ENCODE measurements around the gene RPP14.
A peak's percentile ranks its signal among the peaks of the same experiment; 100 is the strongest.

RPP14 gene

GRCh38 chr3:58291671-58292338, 14.2 kb upstream of the RPP14 start:
- no peak for DNase-seq

GRCh38 chr3:58292866-58293265, 13.2 kb upstream of the RPP14 start:
- DNase-seq: no peak

- DNase-seq: no peak
Measured at GRCh38 chr3:58293516-58293915, 12.5 kb upstream of the RPP14 start.

GRCh38 chr3:58296269-58296668, 9.8 kb upstream of the RPP14 start:
- no peak for DNase-seq

- no peak for DNase-seq
Measured at GRCh38 chr3:58296843-58297242, 9.2 kb upstream of the RPP14 start.

GRCh38 chr3:58298190-58298589, 7.9 kb upstream of the RPP14 start:
- no peak for DNase-seq

- DNase-seq: no peak
Measured at GRCh38 chr3:58299075-58299474, 7.0 kb upstream of the RPP14 start.

- no peak for DNase-seq
Measured at GRCh38 chr3:58299839-58300516, 6.1 kb upstream of the RPP14 start.

- DNase-seq: peak in 4 of 5 experiments; percentile 7 to 81 (median 32)
Measured at GRCh38 chr3:58307639-58308215, 1.7 kb downstream of the RPP14 start.

- no peak for DNase-seq
Measured at GRCh38 chr3:58308728-58309127, 2.7 kb downstream of the RPP14 start.

- no peak for DNase-seq
Measured at GRCh38 chr3:58317811-58318210, 11.8 kb downstream of the RPP14 start.

GRCh38 chr3:58321791-58322190, 15.7 kb downstream of the RPP14 start:
- DNase-seq: no peak

- DNase-seq: no peak
Measured at GRCh38 chr3:58322793-58323192, 16.7 kb downstream of the RPP14 start.

- DNase-seq: no peak
Measured at GRCh38 chr3:58323529-58324390, 17.7 kb downstream of the RPP14 start.

GRCh38 chr3:58324391-58325390, 18.6 kb downstream of the RPP14 start:
- peak in 1 of 5 experiments; percentile 73 for DNase-seq

GRCh38 chr3:58325525-58325992, 19.5 kb downstream of the RPP14 start:
- DNase-seq: no peak

GRCh38 chr3:58326267-58326900, 20.3 kb downstream of the RPP14 start:
- DNase-seq: no peak

GRCh38 chr3:58329150-58329921, 23.3 kb downstream of the RPP14 start:
- DNase-seq: no peak

GRCh38 chr3:58329922-58330413, 23.9 kb downstream of the RPP14 start:
- no peak for DNase-seq

- DNase-seq: no peak
Measured at GRCh38 chr3:58331593-58332152, 25.6 kb downstream of the RPP14 start.

Measured in T-helper 2 cell (primary cell).